RWPE2 (cell line): ENCODE results near the gene IFI30.

ENCODE experiments used
- ATAC-seq: fragments of 200-7000 bp; cut with Tn5 transposase; 3 replicates; pipeline ENCODE4 v1.9.1; 2021; ENCODE audit warnings: low read depth
- DNase-seq: peaks from one replicate; pipeline ENCODE4 v3.0.0-alpha.2; 2020; ENCODE audit warnings: low spot score
- H3K27ac ChIP-seq: fragments of 450-650 bp; 2 replicates; pipeline ENCODE4 v1.5.1; 2017; ENCODE audit warnings: mild to moderate bottlenecking; ENCODE audit not compliant: poor library complexity, severe bottlenecking
- H3K27me3 ChIP-seq: fragments of 250-450 bp; sonication (Bioruptor Pico); 2 replicates; pipeline ENCODE4 v1.5.1; 2021; ENCODE audit warnings: mild to moderate bottlenecking, moderate library complexity; ENCODE audit not compliant: insufficient read depth, poor library complexity, severe bottlenecking
- H3K36me3 ChIP-seq: fragments of 250-450 bp; sonication (Bioruptor Pico); 2 replicates; pipeline ENCODE4 v1.5.1; 2020; ENCODE audit warnings: low read depth, mild to moderate bottlenecking, moderate library complexity
- H3K4me1 ChIP-seq: fragments of 250-450 bp; sonication (Bioruptor Pico); 2 replicates; pipeline ENCODE4 v1.5.1; 2021; ENCODE audit warnings: mild to moderate bottlenecking, moderate library complexity; ENCODE audit not compliant: insufficient read depth, poor library complexity, severe bottlenecking
- H3K4me3 ChIP-seq: fragments of 250-450 bp; sonication (Bioruptor Pico); 2 replicates; pipeline ENCODE4 v1.5.1; 2021; ENCODE audit warnings: mild to moderate bottlenecking, moderate library complexity; ENCODE audit not compliant: severe bottlenecking
- H3K9me3 ChIP-seq: fragments of 250-450 bp; sonication (Bioruptor Pico); 2 replicates; pipeline ENCODE4 v1.5.1; 2021; ENCODE audit warnings: mild to moderate bottlenecking, moderate library complexity; ENCODE audit not compliant: severe bottlenecking
- TF ChIP-seq, protein P1 (sequence below): fragments of 450-650 bp; IDR thresholded peaks from one replicate; pipeline ENCODE4 v1.5.1; 2017; ENCODE audit warnings: mild to moderate bottlenecking, moderate library complexity; ENCODE audit not compliant: poor library complexity, severe bottlenecking

The IFI30 gene

DNA sequence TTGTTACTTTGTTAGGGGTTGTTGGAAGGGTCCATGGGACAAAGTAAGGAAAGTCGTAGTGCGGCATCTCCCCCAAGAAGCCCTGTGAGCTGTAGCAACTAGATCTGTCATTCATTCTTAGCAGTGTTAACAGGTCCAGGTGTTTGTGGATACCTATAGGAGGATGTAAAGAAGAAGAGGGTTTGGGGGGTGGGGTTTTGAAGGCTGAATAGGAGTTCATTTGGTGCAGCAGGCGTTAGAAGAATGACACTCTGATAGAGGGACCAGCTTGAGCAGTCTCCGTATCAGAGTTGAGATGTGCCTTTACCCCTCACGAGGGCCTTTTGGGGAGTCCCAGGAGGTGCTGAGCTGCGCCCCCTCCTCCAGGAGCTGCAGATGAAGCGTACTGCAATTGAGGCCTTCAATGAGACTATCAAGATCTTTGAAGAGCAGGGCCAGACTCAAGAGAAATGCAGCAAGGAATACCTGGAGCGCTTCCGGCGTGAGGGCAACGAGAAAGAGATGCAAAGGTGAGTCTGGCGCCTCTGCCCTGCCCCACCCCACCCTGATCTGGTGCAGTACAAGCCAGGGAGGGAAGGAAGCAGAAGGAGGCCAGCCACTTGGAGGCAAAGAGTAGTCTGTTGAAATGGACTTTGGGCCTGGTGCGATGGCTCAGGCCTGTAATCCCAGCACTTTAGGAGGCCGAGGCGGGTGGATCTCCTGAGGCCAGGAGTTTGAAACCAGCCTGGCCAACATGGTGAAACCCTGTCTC lies 7.6 kb upstream of the IFI30 start:
- DNase-seq (no peak), ATAC-seq (no peak)
- H3K27me3 ChIP-seq = no peaks in the 10 kb centered on the region
- H3K27ac ChIP-seq = no peak overlapping the region
- H3K36me3 ChIP-seq = peaks cover 77% of the 10 kb centered on the region
- no peaks in the 10 kb centered on the region for H3K9me3 ChIP-seq
- TF ChIP-seq, protein P1, sequence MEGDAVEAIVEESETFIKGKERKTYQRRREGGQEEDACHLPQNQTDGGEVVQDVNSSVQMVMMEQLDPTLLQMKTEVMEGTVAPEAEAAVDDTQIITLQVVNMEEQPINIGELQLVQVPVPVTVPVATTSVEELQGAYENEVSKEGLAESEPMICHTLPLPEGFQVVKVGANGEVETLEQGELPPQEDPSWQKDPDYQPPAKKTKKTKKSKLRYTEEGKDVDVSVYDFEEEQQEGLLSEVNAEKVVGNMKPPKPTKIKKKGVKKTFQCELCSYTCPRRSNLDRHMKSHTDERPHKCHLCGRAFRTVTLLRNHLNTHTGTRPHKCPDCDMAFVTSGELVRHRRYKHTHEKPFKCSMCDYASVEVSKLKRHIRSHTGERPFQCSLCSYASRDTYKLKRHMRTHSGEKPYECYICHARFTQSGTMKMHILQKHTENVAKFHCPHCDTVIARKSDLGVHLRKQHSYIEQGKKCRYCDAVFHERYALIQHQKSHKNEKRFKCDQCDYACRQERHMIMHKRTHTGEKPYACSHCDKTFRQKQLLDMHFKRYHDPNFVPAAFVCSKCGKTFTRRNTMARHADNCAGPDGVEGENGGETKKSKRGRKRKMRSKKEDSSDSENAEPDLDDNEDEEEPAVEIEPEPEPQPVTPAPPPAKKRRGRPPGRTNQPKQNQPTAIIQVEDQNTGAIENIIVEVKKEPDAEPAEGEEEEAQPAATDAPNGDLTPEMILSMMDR = no peak
- no peaks in the 10 kb centered on the region for H3K4me1 ChIP-seq
- H3K4me3 ChIP-seq = no peak overlapping the region

DNA sequence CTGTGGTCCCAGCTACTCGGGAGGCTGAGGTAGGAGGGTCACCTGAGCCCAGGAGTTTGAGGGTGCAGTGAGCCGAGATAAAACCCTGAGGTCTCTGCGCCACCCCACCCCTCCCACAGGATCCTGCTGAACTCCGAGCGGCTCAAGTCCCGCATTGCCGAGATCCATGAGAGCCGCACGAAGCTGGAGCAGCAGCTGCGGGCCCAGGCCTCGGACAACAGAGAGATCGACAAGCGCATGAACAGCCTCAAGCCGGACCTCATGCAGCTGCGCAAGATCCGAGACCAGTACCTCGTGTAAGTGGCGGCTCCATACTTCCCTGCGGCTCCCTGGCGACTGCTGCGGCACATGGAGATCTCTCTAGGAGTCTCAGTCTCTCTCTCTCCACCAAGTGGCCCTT lies 6.6 kb upstream of the IFI30 start:
- DNase-seq (no peak), ATAC-seq (no peak)
- Histone ChIP-seq H3K4me1 (no peaks in the 10 kb centered on the region), H3K36me3 (peaks cover 72% of the 10 kb centered on the region), H3K27me3 (no peaks in the 10 kb centered on the region), H3K27ac (no peak overlapping the region), H3K9me3 (no peaks in the 10 kb centered on the region), H3K4me3 (no peak overlapping the region)
- TF ChIP-seq, protein P1 = no peak

DNA sequence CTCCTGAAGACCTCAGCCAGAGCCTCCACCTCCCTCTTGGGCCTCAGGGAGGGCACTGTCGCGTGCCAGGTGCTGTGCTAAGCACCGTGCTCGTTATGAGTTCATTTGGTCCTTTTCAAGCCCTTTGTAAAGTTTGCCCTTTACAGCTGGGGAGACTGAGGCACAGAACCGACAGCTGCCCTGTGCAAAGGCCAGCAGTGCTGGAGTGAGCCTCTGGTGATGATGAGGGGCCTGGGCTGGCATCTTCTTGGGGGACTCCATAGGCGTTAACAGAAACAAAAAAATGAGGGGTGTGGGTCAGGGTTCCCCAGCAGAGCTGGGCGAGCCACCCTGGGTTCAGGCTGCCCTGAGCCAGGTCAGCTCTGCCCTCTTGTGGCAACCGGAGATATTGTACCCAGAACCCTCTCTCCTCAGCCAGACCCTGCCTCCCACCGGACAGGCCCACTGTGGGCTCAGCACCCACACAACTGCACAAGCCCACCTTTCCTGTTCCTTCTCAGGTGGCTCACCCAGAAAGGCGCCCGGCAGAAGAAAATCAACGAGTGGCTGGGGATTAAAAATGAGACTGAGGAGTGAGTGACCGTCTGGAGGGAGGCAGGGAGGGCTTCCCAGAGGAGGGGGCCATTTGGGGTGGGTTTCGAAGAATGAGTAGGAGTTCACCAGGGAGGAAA lies 5.5 kb upstream of the IFI30 start:
- H3K27me3 ChIP-seq = no peaks in the 10 kb centered on the region
- no peaks in the 10 kb centered on the region for H3K4me1 ChIP-seq
- no peak overlapping the region for H3K4me3 ChIP-seq
- TF ChIP-seq, protein P1 = peak; percentile 81
- no peak overlapping the region for H3K27ac ChIP-seq
- peak; percentile 79 for ATAC-seq
- no peak for DNase-seq
- peaks cover 61% of the 10 kb centered on the region for H3K36me3 ChIP-seq
- H3K9me3 ChIP-seq = no peaks in the 10 kb centered on the region

DNA sequence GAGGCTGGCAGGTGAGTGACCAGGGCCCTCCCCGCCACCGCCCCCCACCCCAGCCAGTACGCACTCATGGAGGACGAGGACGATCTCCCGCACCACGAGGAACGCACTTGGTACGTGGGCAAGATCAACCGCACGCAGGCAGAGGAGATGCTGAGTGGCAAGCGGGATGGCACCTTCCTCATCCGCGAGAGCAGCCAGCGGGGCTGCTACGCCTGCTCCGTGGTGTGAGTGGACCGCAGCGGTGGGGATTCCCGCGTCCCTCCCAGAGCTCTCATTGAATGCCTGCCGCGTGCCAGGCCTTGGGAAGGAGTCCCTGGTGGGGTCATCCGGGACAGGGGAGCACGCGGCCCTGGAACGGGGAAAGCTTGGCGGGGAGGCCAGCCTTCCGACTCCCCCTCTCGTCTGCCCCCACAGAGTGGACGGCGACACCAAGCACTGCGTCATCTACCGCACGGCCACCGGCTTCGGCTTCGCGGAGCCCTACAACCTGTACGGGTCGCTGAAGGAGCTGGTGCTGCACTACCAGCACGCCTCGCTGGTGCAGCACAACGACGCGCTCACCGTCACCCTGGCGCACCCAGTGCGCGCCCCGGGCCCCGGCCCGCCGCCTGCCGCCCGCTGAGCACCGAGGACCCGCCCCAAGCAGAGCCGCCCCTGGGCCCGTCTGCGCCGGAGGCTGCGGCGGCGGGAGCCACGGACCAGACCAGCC lies 4.8 kb upstream of the IFI30 start:
- H3K27ac ChIP-seq = no peak overlapping the region
- no peaks in the 10 kb centered on the region for H3K27me3 ChIP-seq
- DNase-seq (no peak), ATAC-seq (no peak)
- TF ChIP-seq, protein P1 = no peak
- H3K9me3 ChIP-seq = no peaks in the 10 kb centered on the region
- H3K36me3 ChIP-seq = peaks cover 53% of the 10 kb centered on the region
- H3K4me1 ChIP-seq = peaks cover 3% of the 10 kb centered on the region
- no peak overlapping the region for H3K4me3 ChIP-seq
